Neural cell (in vitro differentiated cells): Measurements from ENCODE around the gene MTHFD1. TPM values are rescaled to one million over a fixed set of nuclear protein-coding genes. Genes with fewer than 3 reads are reported as not detected.

Experiments
- H2AFZ ChIP-seq: fragments of 200-600, 300-800 bp; sonication (generic), shearing (Covaris generic); 2 replicates; pipeline ENCODE4 v1.6.0; 2014; ENCODE audit warnings: low read depth, mild to moderate bottlenecking, antibody characterized with exemption, low read length, moderate library complexity
- H3F3A ChIP-seq: fragments of 200-600 bp; shearing (Covaris generic); 2 replicates; pipeline ENCODE4 v1.6.1; 2016; ENCODE audit warnings: mild to moderate bottlenecking, moderate library complexity, mixed read lengths, antibody characterized with exemption, low read length; ENCODE audit not compliant: insufficient read depth, poor library complexity, severe bottlenecking
- H3K27ac ChIP-seq: fragments of 200-600, 300-800 bp; sonication (generic), shearing (Covaris generic); 2 replicates; pipeline ENCODE4 v1.5.1; 2014; ENCODE audit warnings: mild to moderate bottlenecking, low read length, moderate library complexity
- H3K27me3 ChIP-seq: fragments of 300-800, 200-600 bp; sonication (generic), shearing (Covaris generic); 2 replicates; pipeline ENCODE4 v1.6.0; 2014; ENCODE audit warnings: mild to moderate bottlenecking, low read depth, low read length, moderate library complexity; ENCODE audit not compliant: insufficient read depth
- H3K36me3 ChIP-seq: fragments of 300-800, 200-600 bp; sonication (generic), shearing (Covaris generic); 2 replicates; pipeline ENCODE4 v1.5.1; 2014; ENCODE audit warnings: mild to moderate bottlenecking, antibody characterized with exemption, low read length, moderate library complexity; ENCODE audit not compliant: insufficient read depth
- H3K4me2 ChIP-seq: fragments of 300-800, 200-600 bp; sonication (generic), shearing (Covaris generic); 2 replicates; pipeline ENCODE4 v1.6.0; 2014; ENCODE audit warnings: mild to moderate bottlenecking, low read length
- H3K4me3 ChIP-seq: fragments of 300-800, 200-600 bp; sonication (generic), shearing (Covaris generic); 2 replicates; pipeline ENCODE4 v1.5.1; 2014; ENCODE audit warnings: mild to moderate bottlenecking, low read length, moderate library complexity
- H3K79me2 ChIP-seq: fragments of 200-600 bp; shearing (Covaris generic); replicated peaks from 2 replicates; pipeline ENCODE4 v1.6.0; 2014; ENCODE audit warnings: mild to moderate bottlenecking, low read length, moderate library complexity; ENCODE audit not compliant: insufficient read depth
- H3K9ac ChIP-seq: fragments of 300-800, 200-600 bp; sonication (generic), shearing (Covaris generic); 2 replicates; pipeline ENCODE4 v1.6.1; 2016; ENCODE audit warnings: mild to moderate bottlenecking, low read length, mixed read lengths
- H3K9me2 ChIP-seq: fragments of 200-600 bp; shearing (Covaris generic); 2 replicates; pipeline ENCODE4 v1.6.1; 2016; ENCODE audit warnings: mild to moderate bottlenecking, low read length, mixed read lengths; ENCODE audit not compliant: insufficient read depth
- H3K9me3 ChIP-seq: fragments of 200-600, 300-800 bp; sonication (generic), shearing (Covaris generic); 2 replicates; pipeline ENCODE4 v1.6.1; 2016; ENCODE audit warnings: mild to moderate bottlenecking, mixed run types, low read length, moderate library complexity, mixed read lengths
- H4K20me1 ChIP-seq: fragments of 200-600 bp; shearing (Covaris generic); 2 replicates; pipeline ENCODE4 v1.6.1; 2016; ENCODE audit warnings: mild to moderate bottlenecking, mixed run types; ENCODE audit not compliant: insufficient read depth
- CTCF ChIP-seq: fragments of 450-650 bp; IDR thresholded peaks from 2 replicates; pipeline ENCODE4 v1.5.1; 2014; ENCODE audit warnings: antibody characterized with exemption, mild to moderate bottlenecking, moderate library complexity; ENCODE audit not compliant: poor library complexity, severe bottlenecking
- EP300 ChIP-seq: fragments of 450-650 bp; conservative IDR thresholded peaks from 2 replicates; pipeline ENCODE4 v1.6.1; 2014; ENCODE audit warnings: antibody characterized with exemption, mild to moderate bottlenecking, moderate library complexity; ENCODE audit not compliant: poor library complexity, severe bottlenecking
- EZH2 ChIP-seq: fragments of 200-600, 300-800 bp; shearing (Covaris generic), sonication (generic); IDR thresholded peaks from 2 replicates; pipeline ENCODE4 v1.6.1; 2014; ENCODE audit warnings: antibody characterized with exemption, low read length, borderline replicate concordance, mild to moderate bottlenecking; ENCODE audit not compliant: insufficient read depth, poor library complexity, severe bottlenecking
- MXI1 ChIP-seq: fragments of 450-650 bp; conservative IDR thresholded peaks from 2 replicates; pipeline ENCODE4 v1.6.1; 2014; ENCODE audit warnings: antibody characterized with exemption, mild to moderate bottlenecking; ENCODE audit not compliant: poor library complexity, severe bottlenecking
- POLR2AphosphoS5 ChIP-seq: IDR thresholded peaks from 2 replicates; pipeline ENCODE4 v1.6.1; 2012
- RAD21 ChIP-seq: fragments of 450-650 bp; conservative IDR thresholded peaks from 2 replicates; pipeline ENCODE4 v1.6.1; 2014; ENCODE audit warnings: antibody characterized with exemption, mild to moderate bottlenecking, moderate library complexity
- REST ChIP-seq: IDR thresholded peaks from 2 replicates; pipeline ENCODE4 v1.6.1; 2012; ENCODE audit warnings: borderline replicate concordance
- SMC3 ChIP-seq: fragments of 450-650 bp; conservative IDR thresholded peaks from 2 replicates; pipeline ENCODE4 v1.6.1; 2014; ENCODE audit warnings: antibody characterized with exemption, mild to moderate bottlenecking, moderate library complexity; ENCODE audit not compliant: poor library complexity
- TAF1 ChIP-seq: IDR thresholded peaks from 2 replicates; pipeline ENCODE4 v1.6.1; 2012; ENCODE audit warnings: low read depth
- polyA plus RNA-seq: library from polyadenylated mRNA; depleted of rRNA; stranded (reverse); fragments of >200 nt; gene quantifications from 2 replicates; pipeline ENCODE4 v1.2.3, GENCODE V29; 2014

MTHFD1 gene
- polyA plus RNA-seq, 1 donor from 2014 or later: 5.4 TPM

- H3K4me2 ChIP-seq: no peak overlapping the region
- TF ChIP-seq POLR2AphosphoS5 (no peak), EP300 (no peak), SMC3 (no peak), REST (no peak), EZH2 (no peak), RAD21 (no peak), CTCF (no peak), TAF1 (no peak), MXI1 (no peak)
- no peaks in the 10 kb centered on the region for H4K20me1 ChIP-seq
- no peak overlapping the region for H3K27ac ChIP-seq
- H3K36me3 ChIP-seq: no peaks in the 10 kb centered on the region
- no peaks in the 10 kb centered on the region for H3K9me2 ChIP-seq
- no peaks in the 10 kb centered on the region for H3F3A ChIP-seq
- no peaks in the 10 kb centered on the region for H3K9me3 ChIP-seq
- peaks cover 66% of the 10 kb centered on the region for H3K79me2 ChIP-seq
- no peak overlapping the region for H2AFZ ChIP-seq
- no peak overlapping the region for H3K9ac ChIP-seq
- peak overlapping the region; percentile 98 for H3K4me3 ChIP-seq
- H3K27me3 ChIP-seq: no peaks in the 10 kb centered on the region
Observed at GRCh38 chr14:64506721-64507120, 118.6 kb downstream of the MTHFD1 start.

GRCh38 chr14:64507376-64508156, 119.4 kb downstream of the MTHFD1 start:
- no peaks in the 10 kb centered on the region for H3K9me2 ChIP-seq
- no peaks in the 10 kb centered on the region for H3K27me3 ChIP-seq
- no peak overlapping the region for H3K4me2 ChIP-seq
- TF ChIP-seq CTCF (no peak), EZH2 (no peak), MXI1 (no peak), TAF1 (no peak), EP300 (no peak), SMC3 (no peak), RAD21 (no peak), REST (no peak), POLR2AphosphoS5 (no peak)
- peaks cover 66% of the 10 kb centered on the region for H3K79me2 ChIP-seq
- H3K27ac ChIP-seq: no peak overlapping the region
- H3K9me3 ChIP-seq: no peaks in the 10 kb centered on the region
- H3K36me3 ChIP-seq: no peaks in the 10 kb centered on the region
- no peaks in the 10 kb centered on the region for H3F3A ChIP-seq
- H3K4me3 ChIP-seq: peak overlapping the region; percentile 98
- H3K9ac ChIP-seq: no peak overlapping the region
- no peak overlapping the region for H2AFZ ChIP-seq
- no peaks in the 10 kb centered on the region for H4K20me1 ChIP-seq
